Common myeloid progenitor, CD34-positive (primary cell): ENCODE measurements around the gene PARD6B.
"Not testable (repeated sequence)": the region's sequence is repeated elsewhere in the genome, so short reads cannot be mapped to it uniquely, and the experiment has no call there.

Source experiments
- CTCF ChIA-PET: fragments of 350-600 bp; sonication (Branson Sonifier 250); formaldehyde crosslinking; loops from one replicate; lab custom pipeline; 2021; ENCODE audit warnings: antibody characterized with exemption; lab: Charles Lee
- POLR2A ChIA-PET: fragments of 350-600 bp; sonication (Branson Sonifier 250); formaldehyde crosslinking; loops from one replicate; lab custom pipeline; 2021; ENCODE audit warnings: antibody characterized with exemption; lab: Charles Lee
- DNase-seq, 3 donors: peaks; one replicate each; pipeline versions ENCODE4 v3.0.0 to v3.0.0-alpha.2; 2013
- H3K27ac ChIP-seq, 2 experiments: 1 replicate in 1 of 2; 2 replicates in 1 of 2; pipeline ENCODE4 v1.7.0; 2013; ENCODE audit warnings: inconsistent platforms in 2 of 2, low read length in 2 of 2, mild to moderate bottlenecking in 2 of 2, low read depth in 1 of 2, moderate library complexity in 1 of 2; ENCODE audit not compliant: severe bottlenecking in 2 of 2, insufficient read depth in 1 of 2, poor library complexity in 1 of 2
- H3K27me3 ChIP-seq, 5 experiments: replicated peaks in 2 of 5; 1 replicate in 3 of 5; 2 replicates in 2 of 5; pipeline versions ENCODE4 v1.6.1 to v1.7.0; 2013; ENCODE audit warnings: low read length in 4 of 5, mild to moderate bottlenecking in 2 of 5, moderate library complexity in 2 of 5, inconsistent platforms in 1 of 5; ENCODE audit not compliant: insufficient read depth in 5 of 5, control insufficient read depth in 4 of 5
- H3K36me3 ChIP-seq, 4 experiments: 1 replicate in 2 of 4; 2 replicates in 2 of 4; pipeline versions ENCODE4 v1.6.1 to v1.7.0; 2013; ENCODE audit warnings: low read length in 3 of 4, control low read depth in 1 of 4, mild to moderate bottlenecking in 1 of 4; ENCODE audit not compliant: control insufficient read depth in 4 of 4, insufficient read depth in 4 of 4
- H3K4me1 ChIP-seq, 4 experiments: 1 replicate in 3 of 4; 2 replicates in 1 of 4; pipeline versions ENCODE4 v1.6.1 to v1.7.1; 2013; ENCODE audit warnings: low read length in 3 of 4, mild to moderate bottlenecking in 3 of 4, control low read depth in 1 of 4, inconsistent platforms in 1 of 4, moderate library complexity in 1 of 4; ENCODE audit not compliant: control insufficient read depth in 4 of 4, insufficient read depth in 4 of 4; ENCODE audit errors: control extremely low read depth in 1 of 4
- H3K4me3 ChIP-seq, 7 experiments: 1 replicate in 4 of 7; 2 replicates in 3 of 7; pipeline versions ENCODE4 v1.5.1 to v1.7.0; 2013; ENCODE audit warnings: mild to moderate bottlenecking in 7 of 7, low read length in 6 of 7, moderate library complexity in 6 of 7, inconsistent platforms in 2 of 7, low read depth in 2 of 7, control low read depth in 1 of 7; ENCODE audit not compliant: insufficient read depth in 4 of 7, control insufficient read depth in 1 of 7; ENCODE audit errors: extremely low read depth in 1 of 7
- H3K9me3 ChIP-seq, 5 experiments: 1 replicate in 4 of 5; 2 replicates in 1 of 5; pipeline versions ENCODE4 v1.6.1 to v1.7.1; 2013; ENCODE audit warnings: low read length in 4 of 5, mild to moderate bottlenecking in 2 of 5, inconsistent platforms in 1 of 5, low read depth in 1 of 5, moderate library complexity in 1 of 5; ENCODE audit not compliant: control insufficient read depth in 4 of 5, insufficient read depth in 2 of 5; ENCODE audit errors: control extremely low read depth in 1 of 5
- whole genome bisulfite sequencing: methylation state at CpG from one replicate; pipeline ENCODE4 v1.1.5; 2013; ENCODE audit not compliant: insufficient coverage; 5-methylcytosine and 5-hydroxymethylcytosine counted together

Gene PARD6B

GRCh38 chr20:50712771-50713656 lies 18.4 kb upstream of the PARD6B start:
- CTCF ChIA-PET: interaction anchor here (0.7 to 1.7 kb wide), 10 partner anchors 17 to 89 kb away, joined by 3 to 5 read pairs (median 3); no protein-coding TSS in a partner anchor
- WGBS: 97% methylated on average over 5 of the region's 7 CpGs
- Histone ChIP-seq H3K27ac (no peak overlapping the region), H3K27me3 (peaks cover 0 to 3% (median 0%) of the 10 kb centered on the region in 5 experiments), H3K9me3 (no peaks in the 10 kb centered on the region), H3K4me3 (no peak overlapping the region), H3K36me3 (no peaks in the 10 kb centered on the region), H3K4me1 (no peaks in the 10 kb centered on the region)
- POLR2A ChIA-PET: no interaction called here
- DNase-seq: no peak

- H3K36me3 ChIP-seq: no peaks in the 10 kb centered on the region
- WGBS: 45% methylated on average over 7 of the region's 7 CpGs
- no peak overlapping the region for H3K4me3 ChIP-seq
- no peaks in the 10 kb centered on the region for H3K9me3 ChIP-seq
- POLR2A ChIA-PET: no interaction called here
- H3K4me1 ChIP-seq: no peaks in the 10 kb centered on the region
- H3K27me3 ChIP-seq: peaks cover 0 to 3% (median 0%) of the 10 kb centered on the region in 5 experiments
- CTCF ChIA-PET: interaction anchor here (0.7 to 1.7 kb wide), 10 partner anchors 18 to 89 kb away, joined by 3 to 5 read pairs (median 3); no protein-coding TSS in a partner anchor
- no peak overlapping the region for H3K27ac ChIP-seq
- peak; percentile 14 to 48 (median 34) for DNase-seq
Observed at GRCh38 chr20:50713657-50714101, 17.7 kb upstream of the PARD6B start.

- DNase-seq, POLR2A ChIA-PET, H3K27ac ChIP-seq, H3K36me3 ChIP-seq, H3K4me1 ChIP-seq, H3K4me3 ChIP-seq, H3K9me3 ChIP-seq, H3K27me3 ChIP-seq: not testable (repeated sequence)
- 100% methylated on average over 2 of the region's 12 CpGs for WGBS
- CTCF ChIA-PET: interaction anchor here (1.1 to 1.7 kb wide), 8 partner anchors 18 to 90 kb away, joined by 3 to 5 read pairs (median 4); no protein-coding TSS in a partner anchor
Observed at GRCh38 chr20:50714426-50714825, 17.0 kb upstream of the PARD6B start.

- H3K4me1 ChIP-seq: no peaks in the 10 kb centered on the region
- WGBS: 100% methylated on average over 3 of the region's 3 CpGs
- H3K4me3 ChIP-seq: no peak overlapping the region
- ChIA-PET POLR2A (no interaction called here), CTCF (interaction anchor here (2.1 kb wide), 1 partner anchor 20 kb away, joined by 6 read pairs; no protein-coding TSS in a partner anchor)
- H3K9me3 ChIP-seq: no peaks in the 10 kb centered on the region
- no peak for DNase-seq
- no peaks in the 10 kb centered on the region for H3K36me3 ChIP-seq
- H3K27me3 ChIP-seq: peaks cover 0 to 3% (median 0%) of the 10 kb centered on the region in 5 experiments
- no peak overlapping the region for H3K27ac ChIP-seq
Observed at GRCh38 chr20:50715694-50716093, 15.7 kb upstream of the PARD6B start.

- no peak overlapping the region for H3K27ac ChIP-seq
- no peaks in the 10 kb centered on the region for H3K4me1 ChIP-seq
- no peaks in the 10 kb centered on the region for H3K36me3 ChIP-seq
- no peaks in the 10 kb centered on the region for H3K9me3 ChIP-seq
- no peak overlapping the region for H3K4me3 ChIP-seq
- ChIA-PET CTCF (interaction anchor here (2.1 kb wide), 1 partner anchor 21 kb away, joined by 6 read pairs; no protein-coding TSS in a partner anchor), POLR2A (no interaction called here)
- no CpG with 5 or more reads among the region's 1 CpG for WGBS
- no peak for DNase-seq
- H3K27me3 ChIP-seq: peaks cover 0 to 3% (median 0%) of the 10 kb centered on the region in 5 experiments
Observed at GRCh38 chr20:50716518-50716917, 14.9 kb upstream of the PARD6B start.

- no peak overlapping the region for H3K4me3 ChIP-seq
- H3K9me3 ChIP-seq: no peaks in the 10 kb centered on the region
- ChIA-PET POLR2A (no interaction called here), CTCF (interaction anchor here (0.8 to 2.1 kb wide), 8 partner anchors 11 to 55 kb away, joined by 3 to 6 read pairs (median 4); no protein-coding TSS in a partner anchor)
- H3K27ac ChIP-seq: no peak overlapping the region
- WGBS: 83% methylated on average over 1 of the region's 2 CpGs
- peaks cover 0 to 3% (median 0%) of the 10 kb centered on the region in 5 experiments for H3K27me3 ChIP-seq
- DNase-seq: no peak
- no peaks in the 10 kb centered on the region for H3K36me3 ChIP-seq
- H3K4me1 ChIP-seq: no peaks in the 10 kb centered on the region
Observed at GRCh38 chr20:50717312-50717711, 14.1 kb upstream of the PARD6B start.
